HG02642 (cell line): ENCODE results near the gene RCAN1.

Source experiments
- ATAC-seq: cut with Tn5 transposase; IDR thresholded peaks from one replicate; pipeline ENCODE4 v1.9.1; 2021; ENCODE audit warnings: mild to moderate bottlenecking; ENCODE audit not compliant: unreplicated experiment, poor library complexity

The RCAN1 gene

GRCh38 chr21:34602061-34602460, 12.9 kb downstream of the RCAN1 start:
- ATAC-seq, result no peak

- ATAC-seq, result no peak
Measured at GRCh38 chr21:34599534-34600101, 15.3 kb downstream of the RCAN1 start.

- no peak for ATAC-seq
Measured at GRCh38 chr21:34598931-34599400, 15.9 kb downstream of the RCAN1 start.

- ATAC-seq, result no peak
Measured at GRCh38 chr21:34597406-34597805, 17.5 kb downstream of the RCAN1 start.

GRCh38 chr21:34596561-34597271, 18.2 kb downstream of the RCAN1 start:
- no peak for ATAC-seq

- ATAC-seq, result no peak
Measured at GRCh38 chr21:34595457-34595856, 19.5 kb downstream of the RCAN1 start.

GRCh38 chr21:34594566-34595234, 20.2 kb downstream of the RCAN1 start:
- no peak for ATAC-seq

GRCh38 chr21:34593954-34594531, 20.9 kb downstream of the RCAN1 start:
- ATAC-seq, result no peak

GRCh38 chr21:34593423-34593822, 21.5 kb downstream of the RCAN1 start:
- ATAC-seq, result no peak

- no peak for ATAC-seq
Measured at GRCh38 chr21:34592120-34592955, 22.6 kb downstream of the RCAN1 start.

- ATAC-seq, result no peak
Measured at GRCh38 chr21:34590520-34590919, 24.4 kb downstream of the RCAN1 start.

- no peak for ATAC-seq
Measured at GRCh38 chr21:34589511-34590282, 25.2 kb downstream of the RCAN1 start.

- no peak for ATAC-seq
Measured at GRCh38 chr21:34583926-34584563, 30.9 kb downstream of the RCAN1 start.

- peak; percentile 67 for ATAC-seq
Measured at GRCh38 chr21:34582506-34583150, 32.3 kb downstream of the RCAN1 start.

- no peak for ATAC-seq
Measured at GRCh38 chr21:34580181-34580700, 34.7 kb downstream of the RCAN1 start.

GRCh38 chr21:34579411-34579810, 35.5 kb downstream of the RCAN1 start:
- no peak for ATAC-seq

GRCh38 chr21:34576041-34576511, 38.8 kb downstream of the RCAN1 start:
- ATAC-seq, result no peak
